ENCODE results near the gene TSPAN3.

- no peak for TF ChIP-seq CTCF (IDR thresholded peaks at IDR 0.05)
- TF ChIP-seq POLR2AphosphoS5 (IDR thresholded peaks at IDR 0.05), result no peak
Measured at GRCh38 chr15:77097248-77097721, 26.4 kb upstream of the TSPAN3 start.

Data from breast epithelium (tissue), 3 donors.